ENCODE results near the gene CD2AP. TPM values are rescaled to one million over a fixed set of nuclear protein-coding genes. Genes with fewer than 3 reads are reported as not detected.
A peak's percentile ranks its signal among the peaks of the same experiment; 100 is the strongest.

CD2AP gene
- total RNA-seq, 1 experiment from 2014 or later = 43.8 TPM

DNA sequence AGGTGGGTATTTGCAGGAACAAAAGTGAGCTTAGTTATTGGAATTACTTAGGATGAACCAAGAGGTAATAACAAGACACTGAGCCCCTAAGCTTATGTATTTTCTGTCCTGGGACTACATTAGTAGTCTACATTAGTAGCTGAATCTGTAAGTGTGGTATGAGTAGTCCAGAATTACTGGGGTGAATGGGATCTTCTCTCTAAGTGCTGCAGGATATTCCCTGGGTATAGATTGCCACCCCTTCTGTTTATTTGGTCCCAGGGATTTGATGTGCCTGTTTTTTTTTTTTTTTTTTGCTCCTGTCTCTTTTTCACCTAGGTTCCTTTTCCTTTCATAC lies 5.9 kb downstream of the CD2AP start:
- DNase-seq (ENCODE audit: low read depth, low spot score) (no peak), ATAC-seq (no peak)
- no peak overlapping the region for H2AFZ ChIP-seq (ENCODE audit: low read depth, low read length, poor library complexity, severe bottlenecking)
- no peaks in the 10 kb centered on the region for H3K9me3 ChIP-seq (ENCODE audit: control insufficient read depth in 1 of 2, insufficient read depth in 1 of 2, low read depth in 1 of 2, low read length in 2 of 2)
- TF ChIP-seq, protein P1, sequence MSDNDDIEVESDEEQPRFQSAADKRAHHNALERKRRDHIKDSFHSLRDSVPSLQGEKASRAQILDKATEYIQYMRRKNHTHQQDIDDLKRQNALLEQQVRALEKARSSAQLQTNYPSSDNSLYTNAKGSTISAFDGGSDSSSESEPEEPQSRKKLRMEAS (IDR thresholded peaks at IDR 0.05) = no peak
- TF ChIP-seq EZH2phosphoT487 (IDR thresholded peaks at IDR 0.05; ENCODE audit: borderline replicate concordance) = no peak
- TF ChIP-seq CBX3 (IDR thresholded peaks at IDR 0.05; ENCODE audit: low read depth) = no peak
- TF ChIP-seq EZH2 (IDR thresholded peaks at IDR 0.05) = no peak
- TF ChIP-seq POLR2AphosphoS5 (IDR thresholded peaks at IDR 0.05; ENCODE audit: low read depth, low read length) = no peak
- no peak for TF ChIP-seq RAD21 (IDR thresholded peaks at IDR 0.05; ENCODE audit: low read depth)
- TF ChIP-seq FOSL1 (IDR thresholded peaks at IDR 0.05; ENCODE audit: low read depth) = no peak
- TF ChIP-seq CTCF (IDR thresholded peaks at IDR 0.05 in 2 of 3, conservative IDR thresholded peaks at IDR 0.05 in 1 of 3; ENCODE audit: borderline replicate concordance in 1 of 3, insufficient read depth in 1 of 3, low read depth in 2 of 3, low read length in 2 of 3) = no peak
- no peak for TF ChIP-seq ELF1 (IDR thresholded peaks at IDR 0.05; ENCODE audit: borderline replicate concordance, low read depth)
- TF ChIP-seq EGR1 (IDR thresholded peaks at IDR 0.05; ENCODE audit: low read depth) = no peak
- no peak for TF ChIP-seq ZNF274 (IDR thresholded peaks at IDR 0.05; ENCODE audit: low read depth, low read length)
- no peak for TF ChIP-seq SRF (IDR thresholded peaks at IDR 0.05; ENCODE audit: low read depth)
- TF ChIP-seq POLR2A (IDR thresholded peaks at IDR 0.05; ENCODE audit: borderline replicate concordance, extremely low read depth, insufficient read depth, insufficient read length) = no peak
- TF ChIP-seq REST (IDR thresholded peaks at IDR 0.05; ENCODE audit: low read depth) = no peak
- no peak for TF ChIP-seq SP1 (IDR thresholded peaks at IDR 0.05; ENCODE audit: low read depth)
- TF ChIP-seq SIN3A (IDR thresholded peaks at IDR 0.05; ENCODE audit: low read depth) = no peak
- no peak for TF ChIP-seq JUND (IDR thresholded peaks at IDR 0.05)
- no peak for TF ChIP-seq ZBTB33 (IDR thresholded peaks at IDR 0.05; ENCODE audit: extremely low read depth, insufficient replicate concordance, low read length)
- TF ChIP-seq TCF7L2 (IDR thresholded peaks at IDR 0.05; ENCODE audit: borderline replicate concordance, extremely low read depth, insufficient read depth, insufficient read length) = no peak
- TF ChIP-seq, protein P2, sequence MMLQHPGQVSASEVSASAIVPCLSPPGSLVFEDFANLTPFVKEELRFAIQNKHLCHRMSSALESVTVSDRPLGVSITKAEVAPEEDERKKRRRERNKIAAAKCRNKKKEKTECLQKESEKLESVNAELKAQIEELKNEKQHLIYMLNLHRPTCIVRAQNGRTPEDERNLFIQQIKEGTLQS (IDR thresholded peaks at IDR 0.05) = no peak
- peak overlapping the region; percentile 46 for H3K27ac ChIP-seq (ENCODE audit: low read depth, low read length)
- POLR2A ChIA-PET = interaction anchor here (0.7 kb wide), 1 partner anchor 1309 kb away, joined by 3 read pairs; no protein-coding TSS in a partner anchor
- peak overlapping the region; percentile 20; the same call in 1 of the 2 replicates for H3K9ac ChIP-seq (ENCODE audit: low read length)
- no peaks in the 10 kb centered on the region for H3K27me3 ChIP-seq (ENCODE audit: insufficient read depth, low read length)
- intact Hi-C loops (cut with micrococcal nuclease) = no loop called here
- peaks cover 99% of the 10 kb centered on the region for H3K79me2 ChIP-seq (ENCODE audit: insufficient read depth, low read length)
- no peak overlapping the region for H3K4me3 ChIP-seq (replicated peaks in 1 of 2; ENCODE audit: low read depth in 1 of 2, low read length in 2 of 2)
- no TSS peak for BruUV-seq (replicated peaks)
- no peaks in the 10 kb centered on the region for H3K36me3 ChIP-seq (ENCODE audit: control insufficient read depth in 1 of 2, insufficient read depth in 2 of 2, low read length in 2 of 2)
- H4K20me1 ChIP-seq (ENCODE audit: insufficient read depth) = peaks cover 23% of the 10 kb centered on the region; the same call in 1 of the 2 replicates
- RAD21 ChIA-PET (ENCODE audit: low non-redundant PET in 1 of 2, low total read pairs in 2 of 2, uncharacterized antibody in 2 of 2, unreplicated experiment in 2 of 2) = no interaction called here
- no peaks in the 10 kb centered on the region for H3K9me2 ChIP-seq (ENCODE audit: insufficient read depth)
- CTCF ChIA-PET = no interaction called here
- peak overlapping the region; percentile 10 for H3K4me2 ChIP-seq (ENCODE audit: low read length)
- H3K4me1 ChIP-seq (ENCODE audit: control insufficient read depth in 1 of 2, insufficient read depth in 2 of 2, low read length in 2 of 2) = peaks cover 37 to 40% of the 10 kb centered on the region in 2 experiments
